Sigmoid colon (tissue), 4 donors: ENCODE results near the gene RPL38.

Experiments
- POLR2A ChIP-seq, 2 donors: fragments of 450-650 bp; IDR thresholded peaks; one replicate each; pipeline ENCODE4 v1.6.1; 2016; ENCODE audit warnings: antibody characterized with exemption in 2 of 2, mild to moderate bottlenecking in 2 of 2, moderate library complexity in 2 of 2
- POLR2AphosphoS5 ChIP-seq, 4 donors: sonication (generic); formaldehyde crosslinking; IDR thresholded peaks; one replicate each; pipeline ENCODE4 v1.6.1; 2017; ENCODE audit warnings: antibody characterized with exemption in 4 of 4
- TF ChIP-seq, protein P1 (sequence below), 4 experiments: fragments of 450-650 bp in 3 of 4; fragments of 200-600 bp in 1 of 4; IDR thresholded peaks; one replicate each; pipeline ENCODE4 v1.5.1; 2016 to 2019; ENCODE audit warnings: antibody characterized with exemption in 4 of 4, mild to moderate bottlenecking in 3 of 4, moderate library complexity in 2 of 4

GRCh38 chr17:74204474-74204873, 996 bp downstream of the RPL38 start:
- TF ChIP-seq POLR2AphosphoS5 (IDR thresholded peaks at IDR 0.05) (no peak), POLR2A (IDR thresholded peaks at IDR 0.05) (no peak)
- TF ChIP-seq, protein P1, sequence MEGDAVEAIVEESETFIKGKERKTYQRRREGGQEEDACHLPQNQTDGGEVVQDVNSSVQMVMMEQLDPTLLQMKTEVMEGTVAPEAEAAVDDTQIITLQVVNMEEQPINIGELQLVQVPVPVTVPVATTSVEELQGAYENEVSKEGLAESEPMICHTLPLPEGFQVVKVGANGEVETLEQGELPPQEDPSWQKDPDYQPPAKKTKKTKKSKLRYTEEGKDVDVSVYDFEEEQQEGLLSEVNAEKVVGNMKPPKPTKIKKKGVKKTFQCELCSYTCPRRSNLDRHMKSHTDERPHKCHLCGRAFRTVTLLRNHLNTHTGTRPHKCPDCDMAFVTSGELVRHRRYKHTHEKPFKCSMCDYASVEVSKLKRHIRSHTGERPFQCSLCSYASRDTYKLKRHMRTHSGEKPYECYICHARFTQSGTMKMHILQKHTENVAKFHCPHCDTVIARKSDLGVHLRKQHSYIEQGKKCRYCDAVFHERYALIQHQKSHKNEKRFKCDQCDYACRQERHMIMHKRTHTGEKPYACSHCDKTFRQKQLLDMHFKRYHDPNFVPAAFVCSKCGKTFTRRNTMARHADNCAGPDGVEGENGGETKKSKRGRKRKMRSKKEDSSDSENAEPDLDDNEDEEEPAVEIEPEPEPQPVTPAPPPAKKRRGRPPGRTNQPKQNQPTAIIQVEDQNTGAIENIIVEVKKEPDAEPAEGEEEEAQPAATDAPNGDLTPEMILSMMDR (IDR thresholded peaks at IDR 0.05) = no peak
